HFF-Myc (cell line): Measurements from ENCODE around the gene SMCO3.

Experiments used
- DNase-seq: peaks from one replicate; pipeline ENCODE4 v3.0.0-alpha.2; 2011; ENCODE audit warnings: low read depth; ENCODE audit errors: extremely low read depth
- H3K4me3 ChIP-seq: replicated peaks from 2 replicates; pipeline ENCODE4 v1.5.1; 2011; ENCODE audit warnings: low read depth, mild to moderate bottlenecking, control low read depth, low read length
- TF ChIP-seq, protein P1 (sequence below): IDR thresholded peaks from 2 replicates; pipeline ENCODE4 v1.5.1; 2012; ENCODE audit warnings: mild to moderate bottlenecking, low read depth, low read length, control low read depth; ENCODE audit errors: missing control alignments

Gene SMCO3

GRCh38 chr12:14773685-14774073, 40.3 kb downstream of the SMCO3 start:
- DNase-seq, result no peak
- H3K4me3 ChIP-seq, result peak overlapping the region; percentile 73
- TF ChIP-seq, protein P1, sequence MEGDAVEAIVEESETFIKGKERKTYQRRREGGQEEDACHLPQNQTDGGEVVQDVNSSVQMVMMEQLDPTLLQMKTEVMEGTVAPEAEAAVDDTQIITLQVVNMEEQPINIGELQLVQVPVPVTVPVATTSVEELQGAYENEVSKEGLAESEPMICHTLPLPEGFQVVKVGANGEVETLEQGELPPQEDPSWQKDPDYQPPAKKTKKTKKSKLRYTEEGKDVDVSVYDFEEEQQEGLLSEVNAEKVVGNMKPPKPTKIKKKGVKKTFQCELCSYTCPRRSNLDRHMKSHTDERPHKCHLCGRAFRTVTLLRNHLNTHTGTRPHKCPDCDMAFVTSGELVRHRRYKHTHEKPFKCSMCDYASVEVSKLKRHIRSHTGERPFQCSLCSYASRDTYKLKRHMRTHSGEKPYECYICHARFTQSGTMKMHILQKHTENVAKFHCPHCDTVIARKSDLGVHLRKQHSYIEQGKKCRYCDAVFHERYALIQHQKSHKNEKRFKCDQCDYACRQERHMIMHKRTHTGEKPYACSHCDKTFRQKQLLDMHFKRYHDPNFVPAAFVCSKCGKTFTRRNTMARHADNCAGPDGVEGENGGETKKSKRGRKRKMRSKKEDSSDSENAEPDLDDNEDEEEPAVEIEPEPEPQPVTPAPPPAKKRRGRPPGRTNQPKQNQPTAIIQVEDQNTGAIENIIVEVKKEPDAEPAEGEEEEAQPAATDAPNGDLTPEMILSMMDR, result no peak

DNA sequence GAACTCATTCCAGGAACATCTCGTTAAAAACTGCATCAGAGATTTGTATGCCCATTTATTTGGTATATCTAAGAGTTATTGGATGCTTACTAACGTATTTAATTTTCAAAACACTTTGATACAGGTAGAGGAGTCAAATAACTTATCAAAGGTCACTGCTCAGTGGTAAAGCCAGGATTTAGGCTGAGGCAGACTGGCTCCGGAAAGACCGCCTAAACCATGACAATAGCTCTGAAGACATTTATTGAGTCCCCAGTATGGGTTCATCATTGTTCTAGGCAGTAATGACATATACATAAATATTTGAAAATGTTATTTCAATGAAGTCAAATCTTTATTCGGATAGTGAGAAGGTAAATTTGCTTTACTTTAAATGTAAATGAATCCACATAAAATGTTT, 41.0 kb downstream of the SMCO3 start:
- no peak overlapping the region for H3K4me3 ChIP-seq

GRCh38 chr12:14771651-14772137, 42.3 kb downstream of the SMCO3 start:
- peak overlapping the region; percentile 65 for H3K4me3 ChIP-seq
- no peak for DNase-seq
- TF ChIP-seq, protein P1, result no peak

More for the DNA sequence above, 41.0 kb downstream of the SMCO3 start:
- TF ChIP-seq, protein P1, result no peak
- DNase-seq, result no peak

DNA sequence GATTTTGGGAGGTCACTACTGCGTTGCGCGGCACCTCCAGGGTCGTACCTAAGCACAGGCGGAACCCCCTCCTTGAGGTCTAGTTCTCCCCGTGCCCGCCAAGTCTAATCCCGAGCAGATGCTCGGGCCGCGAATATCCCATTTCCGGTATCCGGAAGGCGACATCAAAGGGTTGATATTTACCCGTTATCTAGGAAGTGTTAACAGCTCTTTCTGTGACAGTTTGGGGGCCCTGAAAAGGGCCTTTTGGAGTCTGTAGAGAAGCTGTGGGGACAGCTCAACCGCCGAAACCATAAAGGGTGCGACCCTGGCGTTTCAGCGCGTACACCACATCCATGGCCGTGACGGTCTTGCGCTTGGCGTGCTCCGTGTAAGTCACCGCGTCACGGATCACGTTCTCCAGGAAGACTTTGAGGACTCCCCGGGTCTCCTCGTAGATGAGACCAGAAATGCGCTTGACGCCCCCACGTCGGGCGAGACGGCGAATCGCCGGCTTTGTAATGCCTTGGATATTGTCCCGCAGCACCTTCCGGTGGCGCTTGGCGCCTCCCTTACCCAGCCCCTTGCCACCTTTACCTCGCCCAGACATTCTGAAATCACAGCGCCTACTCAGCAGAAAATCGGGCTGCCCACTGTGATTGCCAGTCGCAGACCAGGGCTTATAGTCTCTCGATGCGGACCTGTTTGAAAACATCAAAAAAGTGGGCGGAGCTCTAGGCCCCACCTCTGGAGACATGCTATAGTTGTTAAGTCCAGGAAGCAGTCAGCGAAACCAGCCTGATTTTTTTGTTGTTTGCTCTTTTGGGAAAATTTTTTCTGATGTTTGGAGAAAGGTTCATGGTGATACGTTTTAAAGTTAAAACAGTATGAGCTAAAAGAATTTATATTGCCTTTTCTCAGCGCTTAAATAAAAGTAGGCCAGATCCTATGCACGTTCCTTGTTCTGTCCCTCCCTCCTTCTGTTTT, 43.2 kb downstream of the SMCO3 start:
- DNase-seq, result peak; percentile 94
- H3K4me3 ChIP-seq, result peak overlapping the region; percentile 65
- TF ChIP-seq, protein P1, result no peak

GRCh38 chr12:14769969-14770495, 44.0 kb downstream of the SMCO3 start:
- TF ChIP-seq, protein P1, result peak; percentile 67
- peak overlapping the region; percentile 65 for H3K4me3 ChIP-seq
- no peak for DNase-seq

GRCh38 chr12:14769466-14769968, 44.5 kb downstream of the SMCO3 start:
- TF ChIP-seq, protein P1, result no peak
- peak overlapping the region; percentile 65 for H3K4me3 ChIP-seq
- DNase-seq, result no peak
